Neural progenitor cell (in vitro differentiated cells): ENCODE measurements around the gene NFATC2. TPM values are rescaled to one million over a fixed set of nuclear protein-coding genes. Genes with fewer than 3 reads are reported as not detected.

Source experiments
- DNase-seq: peaks from one replicate; pipeline ENCODE4 v3.0.0-alpha.2; 2016; ENCODE audit warnings: low spot score
- H2AFZ ChIP-seq: fragments of 200-600 bp; sonication (generic); replicated peaks from 2 replicates; pipeline ENCODE4 v1.6.1; 2016; ENCODE audit warnings: antibody characterized with exemption
- H3F3A ChIP-seq: fragments of 200-600 bp; sonication (generic); 2 replicates; pipeline ENCODE4 v1.6.1; 2016; ENCODE audit warnings: antibody characterized with exemption, low read depth
- H3K27ac ChIP-seq: fragments of 200-600 bp; sonication (generic); 2 replicates; pipeline ENCODE4 v1.5.1; 2016; ENCODE audit warnings: mild to moderate bottlenecking
- H3K27me3 ChIP-seq: fragments of 200-600 bp; sonication (generic); 2 replicates; pipeline ENCODE4 v1.6.1; 2016; ENCODE audit warnings: mild to moderate bottlenecking, moderate library complexity
- H3K36me3 ChIP-seq: fragments of 200-600 bp; sonication (generic); 2 replicates; pipeline ENCODE4 v1.5.1; 2016
- H3K4me1 ChIP-seq: fragments of 200-600 bp; sonication (generic); 2 replicates; pipeline ENCODE4 v1.6.1; 2016; ENCODE audit warnings: mixed run types
- H3K4me2 ChIP-seq: fragments of 200-600 bp; sonication (generic); 2 replicates; pipeline ENCODE4 v1.6.1; 2016
- H3K4me3 ChIP-seq: fragments of 200-600 bp; sonication (generic); 2 replicates; pipeline ENCODE4 v1.5.1; 2016
- H3K79me2 ChIP-seq: fragments of 200-600 bp; sonication (generic); 2 replicates; pipeline ENCODE4 v1.6.1; 2016; ENCODE audit warnings: low read depth
- H3K9ac ChIP-seq: fragments of 200-600 bp; sonication (generic); 2 replicates; pipeline ENCODE4 v1.6.1; 2016
- H3K9me3 ChIP-seq: fragments of 200-600 bp; sonication (generic); 2 replicates; pipeline ENCODE4 v1.5.1; 2016; ENCODE audit warnings: low read depth
- H4K20me1 ChIP-seq: fragments of 200-600 bp; sonication (generic); 2 replicates; pipeline ENCODE4 v1.6.1; 2016; ENCODE audit warnings: low read depth
- H3K27ac Mint-ChIP-seq: 3 replicates; pipeline ENCODE4 v1.8.0; 2021; ENCODE audit warnings: mixed read lengths
- H3K27me3 Mint-ChIP-seq: 2 replicates; pipeline ENCODE4 v1.8.0; 2022; ENCODE audit warnings: low read depth, mild to moderate bottlenecking, inconsistent platforms, moderate library complexity, mixed read lengths; ENCODE audit not compliant: insufficient read depth
- H3K36me3 Mint-ChIP-seq: 3 replicates; pipeline ENCODE4 v1.8.0; 2021; ENCODE audit warnings: mixed read lengths
- H3K4me1 Mint-ChIP-seq: 3 replicates; pipeline ENCODE4 v1.8.0; 2021; ENCODE audit warnings: mixed read lengths
- H3K4me3 Mint-ChIP-seq: 3 replicates; pipeline ENCODE4 v1.8.0; 2021; ENCODE audit warnings: mild to moderate bottlenecking, moderate library complexity, mixed read lengths
- H3K9me3 Mint-ChIP-seq: 3 replicates; pipeline ENCODE4 v1.8.0; 2020; ENCODE audit warnings: mixed read lengths
- EZH2 ChIP-seq: fragments of 200-600 bp; sonication (generic); IDR thresholded peaks from 2 replicates; pipeline ENCODE4 v1.6.1; 2017; ENCODE audit warnings: antibody characterized with exemption, mild to moderate bottlenecking, moderate library complexity
- EZH2phosphoT487 ChIP-seq: fragments of 200-600 bp; sonication (generic); IDR thresholded peaks from 2 replicates; pipeline ENCODE4 v1.6.1; 2017; ENCODE audit warnings: antibody characterized with exemption
- total RNA-seq: library from RNA; depleted of rRNA; stranded (reverse); fragments of >200 nt; gene quantifications from 2 replicates; pipeline ENCODE4 v1.2.3, GENCODE V29; 2015; ENCODE audit warnings: low replicate concordance
- TF ChIP-seq, protein P1 (sequence below): fragments of 200-600 bp; sonication (generic); IDR thresholded peaks from 2 replicates; pipeline ENCODE4 v1.5.1; 2017; ENCODE audit warnings: antibody characterized with exemption, mild to moderate bottlenecking

Gene NFATC2
- total RNA-seq, 1 donor from 2014 or later: 0.19 TPM

DNA sequence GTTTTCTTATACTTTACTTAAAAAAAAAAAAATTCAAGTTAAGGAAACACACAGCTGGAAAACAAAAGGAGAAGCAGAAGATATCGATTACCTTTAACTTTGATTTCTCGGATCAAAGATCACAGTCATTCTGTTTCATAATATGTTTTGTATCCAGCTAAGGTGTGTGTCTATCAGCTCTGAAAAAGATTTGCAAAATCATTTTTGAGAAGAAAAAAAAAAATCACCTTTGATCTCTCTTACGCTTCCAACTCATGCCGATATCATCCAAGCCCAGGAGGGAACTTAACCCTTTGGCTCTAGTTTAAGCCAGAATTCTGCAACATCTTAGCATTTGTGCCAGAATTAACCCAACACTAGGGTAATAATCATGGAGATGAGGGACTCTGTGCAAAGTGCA is 144.0 kb downstream of the NFATC2 start:
- Mint-ChIP-seq H3K27ac (no peak overlapping the region), H3K36me3 (no peaks in the 10 kb centered on the region), H3K4me3 (no peak overlapping the region), H3K9me3 (no peaks in the 10 kb centered on the region), H3K4me1 (peaks cover 28% of the 10 kb centered on the region), H3K27me3 (peaks cover 14% of the 10 kb centered on the region)
- H3F3A ChIP-seq: no peaks in the 10 kb centered on the region
- H3K4me2 ChIP-seq: no peak overlapping the region
- H3K4me1 ChIP-seq: peaks cover 3% of the 10 kb centered on the region
- no peaks in the 10 kb centered on the region for H4K20me1 ChIP-seq
- H3K9me3 ChIP-seq: no peaks in the 10 kb centered on the region
- no peak overlapping the region for H3K4me3 ChIP-seq
- H3K27me3 ChIP-seq: no peaks in the 10 kb centered on the region
- no peaks in the 10 kb centered on the region for H3K79me2 ChIP-seq
- H2AFZ ChIP-seq: no peak overlapping the region
- H3K36me3 ChIP-seq: no peaks in the 10 kb centered on the region
- no peak for DNase-seq
- H3K27ac ChIP-seq: no peak overlapping the region
- H3K9ac ChIP-seq: no peak overlapping the region
- TF ChIP-seq EZH2phosphoT487 (no peak), EZH2 (no peak)
- TF ChIP-seq, protein P1, sequence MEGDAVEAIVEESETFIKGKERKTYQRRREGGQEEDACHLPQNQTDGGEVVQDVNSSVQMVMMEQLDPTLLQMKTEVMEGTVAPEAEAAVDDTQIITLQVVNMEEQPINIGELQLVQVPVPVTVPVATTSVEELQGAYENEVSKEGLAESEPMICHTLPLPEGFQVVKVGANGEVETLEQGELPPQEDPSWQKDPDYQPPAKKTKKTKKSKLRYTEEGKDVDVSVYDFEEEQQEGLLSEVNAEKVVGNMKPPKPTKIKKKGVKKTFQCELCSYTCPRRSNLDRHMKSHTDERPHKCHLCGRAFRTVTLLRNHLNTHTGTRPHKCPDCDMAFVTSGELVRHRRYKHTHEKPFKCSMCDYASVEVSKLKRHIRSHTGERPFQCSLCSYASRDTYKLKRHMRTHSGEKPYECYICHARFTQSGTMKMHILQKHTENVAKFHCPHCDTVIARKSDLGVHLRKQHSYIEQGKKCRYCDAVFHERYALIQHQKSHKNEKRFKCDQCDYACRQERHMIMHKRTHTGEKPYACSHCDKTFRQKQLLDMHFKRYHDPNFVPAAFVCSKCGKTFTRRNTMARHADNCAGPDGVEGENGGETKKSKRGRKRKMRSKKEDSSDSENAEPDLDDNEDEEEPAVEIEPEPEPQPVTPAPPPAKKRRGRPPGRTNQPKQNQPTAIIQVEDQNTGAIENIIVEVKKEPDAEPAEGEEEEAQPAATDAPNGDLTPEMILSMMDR: no peak

DNA sequence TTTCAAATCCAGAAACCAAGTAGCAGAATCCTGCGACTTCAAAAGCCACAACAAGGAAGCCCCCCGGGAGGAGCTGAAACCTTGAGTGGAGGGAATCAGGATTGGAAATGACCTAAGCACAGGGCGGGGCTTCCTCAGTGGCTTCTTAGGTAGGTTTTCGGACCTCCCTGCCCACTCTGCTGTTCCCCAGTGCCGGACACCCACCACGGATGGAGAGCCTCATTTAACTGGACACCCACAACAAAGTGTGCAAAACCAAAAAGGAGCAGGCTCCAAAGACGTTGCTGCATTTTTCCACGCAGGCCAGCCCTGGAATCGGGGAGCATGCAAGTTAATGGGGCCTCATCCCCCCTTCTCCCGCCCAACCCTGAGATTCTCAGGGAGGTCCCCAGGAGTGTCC is 144.4 kb downstream of the NFATC2 start:
- no peaks in the 10 kb centered on the region for H3K36me3 Mint-ChIP-seq
- H3K4me1 Mint-ChIP-seq: peaks cover 30% of the 10 kb centered on the region
- H3K79me2 ChIP-seq: no peaks in the 10 kb centered on the region
- H3K4me2 ChIP-seq: no peak overlapping the region
- H3K9ac ChIP-seq: no peak overlapping the region
- H3K36me3 ChIP-seq: no peaks in the 10 kb centered on the region
- no peaks in the 10 kb centered on the region for H3K9me3 Mint-ChIP-seq
- no peak overlapping the region for H3K27ac ChIP-seq
- H3K4me3 Mint-ChIP-seq: no peak overlapping the region
- no peak for DNase-seq
- TF ChIP-seq EZH2phosphoT487 (no peak), EZH2 (no peak)
- TF ChIP-seq, protein P1: no peak
- no peaks in the 10 kb centered on the region for H3K9me3 ChIP-seq
- H3K27me3 ChIP-seq: no peaks in the 10 kb centered on the region
- H3K27ac Mint-ChIP-seq: peak overlapping the region; percentile 11
- no peak overlapping the region for H2AFZ ChIP-seq
- no peaks in the 10 kb centered on the region for H4K20me1 ChIP-seq
- H3F3A ChIP-seq: no peaks in the 10 kb centered on the region
- H3K4me1 ChIP-seq: peaks cover 6% of the 10 kb centered on the region
- no peak overlapping the region for H3K4me3 ChIP-seq
- peaks cover 14% of the 10 kb centered on the region for H3K27me3 Mint-ChIP-seq

DNA sequence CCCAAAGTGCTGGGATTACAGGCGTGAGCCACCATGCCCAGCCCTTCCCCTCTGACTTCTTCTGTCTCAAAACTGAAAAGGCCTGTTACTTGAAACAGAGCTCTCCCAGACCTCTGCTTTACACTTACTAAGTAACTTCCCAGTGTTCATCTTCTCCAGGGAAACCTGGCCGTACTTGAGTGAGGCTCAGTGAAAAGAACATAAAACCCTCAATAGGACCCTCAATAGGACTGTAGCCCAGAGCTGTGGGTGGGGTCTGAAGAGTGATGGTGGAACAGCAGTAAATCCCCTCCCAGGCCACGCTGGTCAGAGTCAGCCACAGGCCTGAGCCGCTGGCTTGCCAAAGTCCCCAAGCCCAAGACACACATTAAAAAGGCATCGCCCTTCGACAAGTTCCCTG is 145.4 kb downstream of the NFATC2 start:
- no peaks in the 10 kb centered on the region for H4K20me1 ChIP-seq
- no peak for DNase-seq
- H3F3A ChIP-seq: no peaks in the 10 kb centered on the region
- H3K4me3 ChIP-seq: no peak overlapping the region
- Mint-ChIP-seq H3K36me3 (no peaks in the 10 kb centered on the region), H3K4me1 (peaks cover 30% of the 10 kb centered on the region), H3K4me3 (no peak overlapping the region), H3K27ac (peak overlapping the region; percentile 91), H3K9me3 (no peaks in the 10 kb centered on the region), H3K27me3 (peaks cover 14% of the 10 kb centered on the region)
- no peak for TF ChIP-seq EZH2phosphoT487
- TF ChIP-seq EZH2: no peak
- TF ChIP-seq, protein P1: no peak
- H3K9ac ChIP-seq: no peak overlapping the region
- peaks cover 6% of the 10 kb centered on the region for H3K4me1 ChIP-seq
- H3K27me3 ChIP-seq: no peaks in the 10 kb centered on the region
- H3K4me2 ChIP-seq: no peak overlapping the region
- no peaks in the 10 kb centered on the region for H3K36me3 ChIP-seq
- no peak overlapping the region for H3K27ac ChIP-seq
- no peaks in the 10 kb centered on the region for H3K79me2 ChIP-seq
- no peak overlapping the region for H2AFZ ChIP-seq
- H3K9me3 ChIP-seq: no peaks in the 10 kb centered on the region
